SU-DHL-6 (cell line): Measurements from ENCODE around the gene SCT.

Experiments
- EZH2phosphoT487 ChIP-seq: fragments of 200-600 bp; sonication (generic), shearing (Covaris generic); conservative IDR thresholded peaks from 2 replicates; pipeline ENCODE4 v1.6.1; 2018; ENCODE audit warnings: mild to moderate bottlenecking, antibody characterized with exemption, low read length, moderate library complexity, mixed read lengths
- TF ChIP-seq, protein P1 (sequence below): fragments of 200-600 bp; sonication (generic); IDR thresholded peaks from one replicate; pipeline ENCODE4 v1.5.1; 2017; ENCODE audit warnings: antibody characterized with exemption, mild to moderate bottlenecking, low read length, moderate library complexity; ENCODE audit not compliant: insufficient read depth, poor library complexity, severe bottlenecking

DNA sequence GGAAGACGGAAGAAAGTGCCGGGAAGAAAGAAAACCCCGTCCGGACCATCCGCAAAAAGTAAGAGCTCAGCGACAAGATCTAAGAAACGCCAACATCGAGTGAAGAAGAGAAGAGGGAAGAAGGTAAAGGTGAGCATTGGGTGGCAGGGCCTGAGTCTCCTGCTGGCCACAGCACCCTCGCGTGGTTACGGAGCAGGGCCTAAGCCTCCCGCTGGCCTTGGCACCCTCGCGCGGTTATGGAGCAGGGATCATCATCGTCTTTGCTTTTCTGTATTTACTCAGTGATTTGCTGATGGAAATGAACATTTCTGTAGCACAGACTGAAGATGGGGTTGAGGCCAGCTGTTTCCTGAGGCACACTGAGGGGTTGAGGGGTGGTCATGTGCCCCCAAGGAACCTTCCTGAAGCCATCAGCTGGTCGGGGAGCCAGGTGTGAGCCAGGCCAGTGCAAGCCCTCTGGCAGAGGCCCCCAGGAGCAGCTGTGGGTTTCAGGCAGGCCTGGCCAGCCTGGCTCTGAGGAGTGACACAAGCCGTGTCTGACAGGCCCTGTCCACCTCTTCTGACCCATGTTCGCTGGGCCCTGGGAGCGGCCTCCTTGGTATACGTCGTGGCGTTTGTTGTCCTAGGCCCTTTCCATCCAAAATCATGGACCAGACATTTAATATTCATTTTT, 25.3 kb downstream of the SCT start:
- TF ChIP-seq, protein P1, sequence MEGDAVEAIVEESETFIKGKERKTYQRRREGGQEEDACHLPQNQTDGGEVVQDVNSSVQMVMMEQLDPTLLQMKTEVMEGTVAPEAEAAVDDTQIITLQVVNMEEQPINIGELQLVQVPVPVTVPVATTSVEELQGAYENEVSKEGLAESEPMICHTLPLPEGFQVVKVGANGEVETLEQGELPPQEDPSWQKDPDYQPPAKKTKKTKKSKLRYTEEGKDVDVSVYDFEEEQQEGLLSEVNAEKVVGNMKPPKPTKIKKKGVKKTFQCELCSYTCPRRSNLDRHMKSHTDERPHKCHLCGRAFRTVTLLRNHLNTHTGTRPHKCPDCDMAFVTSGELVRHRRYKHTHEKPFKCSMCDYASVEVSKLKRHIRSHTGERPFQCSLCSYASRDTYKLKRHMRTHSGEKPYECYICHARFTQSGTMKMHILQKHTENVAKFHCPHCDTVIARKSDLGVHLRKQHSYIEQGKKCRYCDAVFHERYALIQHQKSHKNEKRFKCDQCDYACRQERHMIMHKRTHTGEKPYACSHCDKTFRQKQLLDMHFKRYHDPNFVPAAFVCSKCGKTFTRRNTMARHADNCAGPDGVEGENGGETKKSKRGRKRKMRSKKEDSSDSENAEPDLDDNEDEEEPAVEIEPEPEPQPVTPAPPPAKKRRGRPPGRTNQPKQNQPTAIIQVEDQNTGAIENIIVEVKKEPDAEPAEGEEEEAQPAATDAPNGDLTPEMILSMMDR = no peak
- no peak for TF ChIP-seq EZH2phosphoT487
